GM23338 (cell line): ENCODE results near the gene NCAPD2. TPM values are rescaled to one million over a fixed set of nuclear protein-coding genes. Genes with fewer than 3 reads are reported as not detected.
A peak's percentile ranks its signal among the peaks of the same experiment; 100 is the strongest.

Experiments
- ATAC-seq: fragments of 200-7000 bp; cut with Tn5 transposase; 3 replicates; pipeline ENCODE4 v1.9.1; 2020
- DNase-seq: peaks from one replicate; pipeline ENCODE4 v3.0.0-alpha.2; 2015; ENCODE audit warnings: low spot score
- H2AFZ ChIP-seq: fragments of 200-600 bp; sonication (generic); 2 replicates; pipeline ENCODE4 v1.8.0; 2016; ENCODE audit warnings: antibody characterized with exemption, mild to moderate bottlenecking, moderate library complexity
- H3F3A ChIP-seq: fragments of 200-600 bp; sonication (generic); replicated peaks from 2 replicates; pipeline ENCODE4 v1.8.0; 2017; ENCODE audit warnings: antibody characterized with exemption, mixed run types, low read depth
- H3K27ac ChIP-seq: fragments of 200-600 bp; sonication (generic); 2 replicates; pipeline ENCODE4 v1.6.1; 2016; ENCODE audit warnings: low read depth
- H3K27me3 ChIP-seq: fragments of 200-600 bp; sonication (generic); 2 replicates; pipeline ENCODE4 v1.8.0; 2016; ENCODE audit warnings: mild to moderate bottlenecking, mixed run types, moderate library complexity; ENCODE audit not compliant: insufficient read depth
- H3K36me3 ChIP-seq: fragments of 200-600 bp; sonication (generic); 2 replicates; pipeline ENCODE4 v1.8.0; 2016; ENCODE audit warnings: mild to moderate bottlenecking; ENCODE audit not compliant: insufficient read depth
- H3K4me1 ChIP-seq: fragments of 200-600 bp; sonication (generic); 2 replicates; pipeline ENCODE4 v1.8.0; 2016; ENCODE audit warnings: mild to moderate bottlenecking, moderate library complexity; ENCODE audit not compliant: insufficient read depth
- H3K4me2 ChIP-seq: fragments of 200-600 bp; sonication (generic); 2 replicates; pipeline ENCODE4 v1.7.1; 2017; ENCODE audit warnings: mixed run types
- H3K4me3 ChIP-seq: fragments of 200-600 bp; sonication (generic); 2 replicates; pipeline ENCODE4 v1.6.1; 2016; ENCODE audit warnings: mixed run types
- H3K79me2 ChIP-seq: fragments of 200-600 bp; sonication (generic); replicated peaks from 2 replicates; pipeline ENCODE4 v1.8.0; 2017; ENCODE audit warnings: mild to moderate bottlenecking; ENCODE audit not compliant: insufficient read depth
- H3K9me2 ChIP-seq: fragments of 200-600 bp; sonication (generic); 2 replicates; pipeline ENCODE4 v1.8.0; 2017; ENCODE audit not compliant: insufficient read depth
- H4K20me1 ChIP-seq: fragments of 200-600 bp; sonication (generic); replicated peaks from 2 replicates; pipeline ENCODE4 v1.8.0; 2017; ENCODE audit warnings: mild to moderate bottlenecking; ENCODE audit not compliant: insufficient read depth
- H3K27ac Mint-ChIP-seq: 2 replicates; pipeline ENCODE4 v1.8.0; 2020; ENCODE audit warnings: inconsistent platforms, mild to moderate bottlenecking, moderate library complexity, mixed read lengths
- H3K27me3 Mint-ChIP-seq: 3 replicates; pipeline ENCODE4 v1.8.0; 2022; ENCODE audit warnings: low read depth, mild to moderate bottlenecking, moderate library complexity, mixed read lengths, inconsistent platforms; ENCODE audit not compliant: insufficient read depth, poor library complexity
- H3K36me3 Mint-ChIP-seq: 3 replicates; pipeline ENCODE4 v1.8.0; 2021; ENCODE audit warnings: low read depth, mild to moderate bottlenecking, inconsistent platforms, moderate library complexity, mixed read lengths
- H3K4me1 Mint-ChIP-seq: 3 replicates; pipeline ENCODE4 v1.8.0; 2020; ENCODE audit warnings: mild to moderate bottlenecking, inconsistent platforms, mixed read lengths
- H3K4me3 Mint-ChIP-seq: 3 replicates; pipeline ENCODE4 v1.8.0; 2021; ENCODE audit warnings: moderate library complexity, mild to moderate bottlenecking, inconsistent platforms, mixed read lengths
- H3K9me3 Mint-ChIP-seq: 3 replicates; pipeline ENCODE4 v1.8.0; 2020; ENCODE audit warnings: moderate library complexity, mild to moderate bottlenecking, inconsistent platforms, mixed read lengths
- CREB1 ChIP-seq: fragments of 250-450 bp; sonication (Bioruptor Pico); IDR thresholded peaks from 2 replicates; pipeline ENCODE4 v1.5.0; 2020; ENCODE audit warnings: low read depth, mild to moderate bottlenecking, moderate library complexity
- CTCF ChIP-seq, 2 experiments: fragments of 200-600 bp in 1 of 2; sonication (generic) in 1 of 2; conservative IDR thresholded peaks; 2 replicates each; pipeline versions ENCODE4 v1.5.1 to v1.6.1; 2016 to 2017; ENCODE audit warnings: antibody characterized with exemption in 2 of 2, low read depth in 2 of 2, mild to moderate bottlenecking in 2 of 2, moderate library complexity in 1 of 2
- ETS1 ChIP-seq: IDR thresholded peaks from 2 replicates; pipeline ENCODE4 v1.6.1; 2016; ENCODE audit warnings: antibody characterized with exemption
- EZH2 ChIP-seq: fragments of 200-600 bp; sonication (generic); IDR thresholded peaks from one replicate; pipeline ENCODE4 v1.8.0; 2017; ENCODE audit warnings: antibody characterized with exemption, mild to moderate bottlenecking, low read depth; ENCODE audit not compliant: unreplicated experiment
- EZH2phosphoT487 ChIP-seq: fragments of 200-600 bp; sonication (generic); IDR thresholded peaks from one replicate; pipeline ENCODE4 v1.8.1; 2018; ENCODE audit warnings: antibody characterized with exemption; ENCODE audit not compliant: unreplicated experiment
- JUNB ChIP-seq: IDR thresholded peaks from one replicate; pipeline ENCODE4 v1.6.1; 2016; ENCODE audit warnings: antibody characterized with exemption; ENCODE audit not compliant: unreplicated experiment
- NANOG ChIP-seq: IDR thresholded peaks from 2 replicates; pipeline ENCODE4 v1.6.1; 2016; ENCODE audit warnings: antibody characterized with exemption, borderline replicate concordance
- POLR2AphosphoS5 ChIP-seq: IDR thresholded peaks from 2 replicates; pipeline ENCODE4 v1.6.1; 2016; ENCODE audit warnings: antibody characterized with exemption, low read depth
- REST ChIP-seq: IDR thresholded peaks from one replicate; pipeline ENCODE4 v1.6.1; 2018; ENCODE audit warnings: antibody characterized with exemption; ENCODE audit not compliant: unreplicated experiment
- ZNF114 ChIP-seq: fragments of 250-450 bp; sonication (Bioruptor Pico); IDR thresholded peaks from 2 replicates; pipeline ENCODE4 v1.5.0; 2020; ENCODE audit warnings: mild to moderate bottlenecking, moderate library complexity
- ZNF331 ChIP-seq: fragments of 250-450 bp; sonication (Bioruptor Pico); IDR thresholded peaks from 2 replicates; pipeline ENCODE4 v1.5.0; 2020; ENCODE audit warnings: low read depth, mild to moderate bottlenecking, moderate library complexity
- ZNF462 ChIP-seq: fragments of 250-450 bp; sonication (Bioruptor Pico); IDR thresholded peaks from 2 replicates; pipeline ENCODE4 v1.5.0; 2020; ENCODE audit warnings: mild to moderate bottlenecking, moderate library complexity
- polyA plus RNA-seq: library from polyadenylated mRNA; unstranded; fragments of >200 nt; fragmentation: Nextera tagmentation; extraction: Ambion mirVana; gene quantifications from 2 replicates; pipeline ENCODE4 v1.2.1, GENCODE V29; 2016
- total RNA-seq: library from RNA; depleted of rRNA; stranded (reverse); fragments of >200 nt; shearing (Covaris generic); gene quantifications from 2 replicates; pipeline ENCODE4 v1.2.3, GENCODE V29; 2014

Gene NCAPD2
- total and polyA plus RNA-seq, 2 experiments from 2014 or later: 34.2 to 217 TPM

GRCh38 chr12:6469092-6469491 is 24.8 kb upstream of the NCAPD2 start:
- H3K4me1 Mint-ChIP-seq: peaks cover 16% of the 10 kb centered on the region
- no peak for TF ChIP-seq REST
- no peak for TF ChIP-seq ZNF114
- TF ChIP-seq CTCF (conservative IDR thresholded peaks at IDR 0.05; ENCODE audit: low read depth in 2 of 2): no peak
- TF ChIP-seq ZNF462 (CRISPR knock-in tag): no peak
- TF ChIP-seq EZH2: no peak
- TF ChIP-seq CREB1: no peak
- no peak for TF ChIP-seq ETS1
- no peak for TF ChIP-seq EZH2phosphoT487
- no peak for TF ChIP-seq POLR2AphosphoS5
- TF ChIP-seq ZNF331 (CRISPR knock-in tag): no peak
- no peak for TF ChIP-seq NANOG
- no peak for TF ChIP-seq JUNB
- peaks cover 29% of the 10 kb centered on the region for H3K36me3 Mint-ChIP-seq
- Histone ChIP-seq H2AFZ (no peak overlapping the region), H3K79me2 (peaks cover 22% of the 10 kb centered on the region), H3K9me2 (no peaks in the 10 kb centered on the region), H3K4me2 (peak overlapping the region; percentile 98), H3K36me3 (peaks cover 10% of the 10 kb centered on the region), H3F3A (peaks cover 18% of the 10 kb centered on the region), H3K27ac (no peak overlapping the region), H4K20me1 (peaks cover 8% of the 10 kb centered on the region), H3K4me1 (peaks cover 14% of the 10 kb centered on the region), H3K4me3 (peak overlapping the region; percentile 98), H3K27me3 (no peaks in the 10 kb centered on the region)
- no peaks in the 10 kb centered on the region for H3K9me3 Mint-ChIP-seq
- peaks cover 11% of the 10 kb centered on the region for H3K27me3 Mint-ChIP-seq
- ATAC-seq: no peak
- no peak overlapping the region for H3K27ac Mint-ChIP-seq
- DNase-seq: no peak
- H3K4me3 Mint-ChIP-seq: peak overlapping the region; percentile 71
